NCI-H1694 treated with DMSO at 0.1 percent for 48 hours (cell line): ENCODE data around the gene COL11A2.

ENCODE experiments used
- DNase-seq: peaks from one replicate; lab custom pipeline; 2025; lab: John Stamatoyannopoulos, UW

The COL11A2 gene

GRCh38 chr6:33206027-33206863 is 14.0 kb upstream of the COL11A2 start:
- no peak for DNase-seq

- DNase-seq: no peak
Observed at GRCh38 chr6:33205191-33206026, 13.1 kb upstream of the COL11A2 start.

DNA sequence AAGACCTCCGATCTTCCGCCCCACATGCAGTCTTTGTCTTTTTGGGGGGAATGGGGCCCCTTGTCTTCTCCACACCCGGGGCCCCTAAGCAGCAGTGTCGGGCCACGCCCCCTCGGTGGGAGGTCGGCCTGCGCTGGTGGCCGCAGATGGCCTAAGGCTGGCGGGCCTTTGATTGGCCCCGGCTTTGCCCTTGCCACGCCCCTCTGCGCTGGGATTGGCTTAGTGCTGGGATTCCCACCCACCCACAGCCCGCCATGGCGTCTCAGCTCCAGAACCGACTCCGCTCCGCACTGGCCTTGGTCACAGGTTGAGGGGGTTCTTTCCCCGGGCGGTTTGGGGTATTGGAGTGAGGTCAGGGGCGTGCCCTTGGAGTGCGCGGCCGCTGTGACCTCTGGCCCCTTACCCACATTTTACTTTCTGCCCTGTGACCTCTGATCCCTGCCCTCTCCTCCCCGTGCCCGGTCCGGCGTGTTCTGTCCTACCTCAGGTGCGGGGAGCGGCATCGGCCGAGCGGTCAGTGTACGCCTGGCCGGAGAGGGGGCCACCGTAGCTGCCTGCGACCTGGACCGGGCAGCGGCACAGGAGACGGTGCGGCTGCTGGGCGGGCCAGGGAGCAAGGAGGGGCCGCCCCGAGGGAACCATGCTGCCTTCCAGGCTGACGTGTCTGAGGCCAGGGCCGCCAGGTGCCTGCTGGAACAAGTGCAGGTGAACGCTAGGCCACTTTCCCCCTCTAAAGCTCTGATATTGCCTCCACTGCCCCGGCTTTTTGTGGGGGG is 12.3 kb upstream of the COL11A2 start, which contains the start of gene HSD17B8:
Gene HSD17B8, plus strand, starts transcription at position 241 of the 776 bp plus-strand sequence. Its CDS starts 14 bp downstream, at position 255.
- peak; percentile 66 for DNase-seq

GRCh38 chr6:33204165-33204414 is 11.8 kb upstream of the COL11A2 start:
- no peak for DNase-seq

- DNase-seq: no peak
Observed at GRCh38 chr6:33203443-33204164, 11.3 kb upstream of the COL11A2 start.

DNA sequence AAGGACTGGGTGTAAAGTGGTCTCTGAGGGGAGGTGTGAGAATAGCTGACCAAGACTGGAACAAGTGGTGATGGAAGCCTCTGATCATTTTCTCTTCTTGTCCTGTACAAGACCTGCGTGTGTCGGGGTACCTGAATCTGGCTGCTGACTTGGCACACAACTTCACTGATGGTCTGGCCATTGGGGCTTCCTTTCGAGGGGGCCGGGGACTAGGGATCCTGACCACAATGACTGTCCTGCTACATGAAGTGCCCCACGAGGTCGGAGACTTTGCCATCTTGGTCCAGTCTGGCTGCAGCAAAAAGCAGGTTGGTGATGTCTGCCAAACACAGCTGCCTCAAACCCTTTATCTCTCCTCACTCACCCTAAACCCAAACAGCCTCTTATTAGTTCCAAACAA is 10.5 kb upstream of the COL11A2 start:
- no peak for DNase-seq

GRCh38 chr6:33201935-33202334 is 9.7 kb upstream of the COL11A2 start:
- no peak for DNase-seq

- DNase-seq: no peak
Observed at GRCh38 chr6:33201147-33201545, 8.9 kb upstream of the COL11A2 start.

- DNase-seq: peak; percentile 97
Observed at GRCh38 chr6:33200219-33201146, 8.2 kb upstream of the COL11A2 start, which contains the start of the genes RXRB and SLC39A7. TSS of gene RXRB (minus strand) at chr6:33200665. CDS start at chr6:33200476, 189 bp downstream. TSS of gene SLC39A7 (plus strand) at chr6:33200867. CDS start at chr6:33201246, 379 bp downstream.

GRCh38 chr6:33199687-33200218 is 7.5 kb upstream of the COL11A2 start:
- no peak for DNase-seq

GRCh38 chr6:33198853-33199436 is 6.7 kb upstream of the COL11A2 start:
- no peak for DNase-seq

DNA sequence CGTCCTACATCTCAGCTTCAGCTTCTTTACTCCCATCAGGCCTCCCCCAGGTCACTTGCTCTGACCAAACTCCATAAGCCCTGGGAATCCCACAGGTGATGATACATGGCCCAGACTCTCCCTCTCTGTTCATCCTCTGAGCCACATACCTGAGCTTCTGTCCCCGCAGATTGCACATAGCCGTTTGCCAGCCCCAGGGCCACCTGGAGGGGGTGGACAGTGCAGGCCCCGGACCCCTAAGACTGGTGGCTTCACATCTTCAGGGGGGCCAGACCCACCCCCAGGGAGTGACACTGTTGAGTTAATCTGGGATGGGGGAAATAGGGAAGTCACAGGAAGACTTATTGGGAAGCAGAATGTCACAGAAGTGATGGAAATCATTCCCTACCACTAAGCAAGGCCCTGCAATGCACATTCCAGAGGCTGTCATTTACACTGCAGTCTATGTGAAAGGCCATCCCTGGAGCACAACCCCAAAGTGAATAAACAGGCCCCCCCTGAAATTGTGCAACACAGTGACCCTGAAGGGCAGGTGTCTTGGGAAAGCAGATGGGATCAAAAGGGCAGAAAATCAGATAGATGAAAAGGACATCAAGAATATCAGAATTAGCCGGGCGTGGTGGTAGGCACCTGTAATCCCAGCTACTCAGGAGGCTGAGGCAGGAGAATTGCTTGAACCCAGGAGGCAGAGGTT is 6.0 kb upstream of the COL11A2 start:
- no peak for DNase-seq

DNA sequence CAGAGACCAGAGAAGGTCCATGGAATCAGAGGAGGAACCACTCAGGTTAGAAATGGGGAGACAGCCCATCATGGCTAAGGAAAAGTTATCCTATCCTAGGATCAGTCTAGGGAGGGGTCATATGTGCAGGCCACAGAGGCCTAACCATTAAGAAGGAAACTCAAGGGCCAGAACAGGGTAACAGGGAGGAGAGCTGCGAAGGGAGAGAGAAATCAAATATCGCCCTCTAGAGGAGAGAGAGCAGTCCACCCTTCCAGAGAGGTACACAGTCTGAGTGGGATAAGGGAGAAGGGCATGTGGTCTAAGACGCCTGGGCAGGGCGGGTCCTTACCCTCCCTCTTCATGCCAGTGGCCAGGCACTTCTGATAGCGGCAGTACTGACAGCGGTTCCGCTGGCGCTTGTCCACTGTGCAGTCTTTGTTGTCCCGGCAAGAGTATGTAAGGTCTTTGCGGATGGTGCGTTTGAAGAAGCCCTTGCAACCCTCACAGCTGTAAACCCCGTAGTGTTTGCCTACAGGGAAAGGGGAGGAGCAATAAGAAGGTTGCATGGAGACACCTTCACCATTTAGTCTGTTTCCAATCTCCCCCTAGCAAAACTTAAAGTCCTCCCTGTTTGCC is 5.3 kb upstream of the COL11A2 start:
- peak; percentile 53 for DNase-seq

DNA sequence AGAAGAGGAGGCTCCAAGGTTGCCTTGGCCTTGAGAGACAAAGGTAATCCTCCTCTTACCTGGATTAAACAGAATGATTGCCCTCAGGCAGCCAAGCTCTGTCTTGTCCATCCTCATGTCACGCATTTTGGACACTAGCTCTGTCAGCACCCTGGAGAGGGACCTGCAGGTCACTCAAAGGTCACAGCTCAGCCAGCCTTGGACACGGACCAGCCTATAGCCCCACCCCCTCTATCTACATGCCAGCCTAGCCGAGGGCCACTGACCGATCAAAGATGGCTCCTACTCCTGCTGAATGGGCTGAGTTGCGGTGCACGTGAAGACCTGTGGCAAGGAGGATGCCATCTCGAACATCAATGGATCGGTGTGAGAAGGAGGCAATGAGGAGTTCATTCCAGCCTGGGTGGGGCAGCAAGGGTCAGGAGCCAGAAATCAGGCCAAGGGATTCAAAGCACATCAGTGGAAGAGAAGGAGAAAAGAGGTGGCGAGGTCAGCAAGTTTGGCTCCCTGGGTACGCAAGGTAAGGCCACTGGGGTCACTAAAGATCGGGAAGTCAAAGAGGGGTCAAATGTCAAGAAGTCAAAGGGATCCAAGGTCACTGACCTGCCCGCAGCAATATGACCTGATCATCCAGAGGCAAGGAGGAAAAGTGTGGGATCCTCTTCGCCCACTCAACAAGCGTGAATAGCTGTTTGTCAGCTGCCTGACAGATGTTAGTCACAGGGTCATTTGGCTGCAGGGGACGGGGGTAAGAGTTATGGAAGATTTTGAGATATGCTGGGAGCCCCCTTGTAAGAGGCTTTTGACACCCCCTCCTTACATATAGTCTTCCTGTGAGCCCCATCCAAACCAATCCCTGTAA is 3.3 kb upstream of the COL11A2 start:
- DNase-seq: no peak

- no peak for DNase-seq
Observed at GRCh38 chr6:33194431-33194979, 2.2 kb upstream of the COL11A2 start.

DNA sequence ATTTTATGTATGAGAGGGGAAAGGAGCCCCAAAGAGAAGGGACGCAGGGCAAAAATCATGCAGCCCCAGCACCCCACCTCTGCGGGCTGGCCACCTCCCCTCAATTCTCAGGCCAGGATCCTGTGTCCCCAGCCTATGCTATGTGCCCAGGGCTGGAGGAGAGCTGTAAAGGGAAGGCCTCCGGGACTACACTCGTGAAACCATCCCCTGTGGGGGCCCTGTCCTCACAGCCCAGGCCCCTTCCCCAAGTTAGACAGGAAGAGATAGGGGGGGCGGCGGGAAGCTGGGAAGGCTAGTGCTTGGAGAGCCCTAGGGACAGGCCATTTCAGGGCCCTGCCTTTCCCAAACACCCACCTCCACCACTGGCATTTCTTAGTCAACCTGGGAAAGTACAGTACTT is 1.4 kb upstream of the COL11A2 start:
- DNase-seq: no peak
